NOMO-1 treated with dmso at 0.1 percent for 144 hours (cell line): Measurements from ENCODE around the gene PLIN3.
"Not testable (repeated sequence)": the region's sequence is repeated elsewhere in the genome, so short reads cannot be mapped to it uniquely, and the experiment has no call there.

ENCODE experiments used
- DNase-seq: peaks from one replicate; lab custom pipeline; 2025; ENCODE audit not compliant: unreplicated experiment; lab: John Stamatoyannopoulos, UW

Gene PLIN3

DNA sequence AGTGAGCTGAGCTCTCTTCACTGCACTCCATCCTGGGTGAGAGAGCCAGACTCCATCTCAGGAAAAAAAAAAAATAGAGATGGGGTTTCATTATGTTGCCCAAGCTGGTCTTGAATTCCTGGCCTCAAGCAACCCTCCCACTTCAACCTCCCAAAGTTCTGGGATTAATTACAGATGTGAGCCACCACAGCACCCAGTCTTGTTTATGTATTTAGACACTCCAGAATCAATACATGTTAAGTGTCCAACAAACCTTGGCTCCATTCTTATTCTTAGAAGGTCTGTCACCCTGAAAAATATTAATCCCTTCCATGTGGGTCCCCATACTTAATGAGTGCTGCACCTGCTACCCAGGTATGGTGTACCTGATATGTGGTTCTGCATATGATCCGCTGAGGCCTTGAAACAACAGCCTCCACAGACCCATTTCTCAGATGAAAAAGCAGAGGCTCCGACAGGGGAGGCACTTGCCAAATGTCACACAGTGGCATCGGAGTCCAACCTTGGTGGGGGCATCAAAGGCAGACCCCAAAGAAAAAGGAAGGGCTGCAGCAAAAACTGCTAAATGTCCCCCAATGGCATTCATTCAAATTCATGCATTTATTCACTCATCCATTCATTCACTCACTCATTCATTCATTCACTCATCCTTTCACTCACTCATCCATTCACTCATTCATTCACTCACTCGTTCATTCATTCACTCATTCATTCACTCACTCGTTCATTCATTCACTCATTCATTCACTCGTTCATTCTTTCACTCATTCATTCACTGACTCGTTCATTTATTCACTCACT is 52.6 kb downstream of the PLIN3 start:
- DNase-seq, result no peak

DNA sequence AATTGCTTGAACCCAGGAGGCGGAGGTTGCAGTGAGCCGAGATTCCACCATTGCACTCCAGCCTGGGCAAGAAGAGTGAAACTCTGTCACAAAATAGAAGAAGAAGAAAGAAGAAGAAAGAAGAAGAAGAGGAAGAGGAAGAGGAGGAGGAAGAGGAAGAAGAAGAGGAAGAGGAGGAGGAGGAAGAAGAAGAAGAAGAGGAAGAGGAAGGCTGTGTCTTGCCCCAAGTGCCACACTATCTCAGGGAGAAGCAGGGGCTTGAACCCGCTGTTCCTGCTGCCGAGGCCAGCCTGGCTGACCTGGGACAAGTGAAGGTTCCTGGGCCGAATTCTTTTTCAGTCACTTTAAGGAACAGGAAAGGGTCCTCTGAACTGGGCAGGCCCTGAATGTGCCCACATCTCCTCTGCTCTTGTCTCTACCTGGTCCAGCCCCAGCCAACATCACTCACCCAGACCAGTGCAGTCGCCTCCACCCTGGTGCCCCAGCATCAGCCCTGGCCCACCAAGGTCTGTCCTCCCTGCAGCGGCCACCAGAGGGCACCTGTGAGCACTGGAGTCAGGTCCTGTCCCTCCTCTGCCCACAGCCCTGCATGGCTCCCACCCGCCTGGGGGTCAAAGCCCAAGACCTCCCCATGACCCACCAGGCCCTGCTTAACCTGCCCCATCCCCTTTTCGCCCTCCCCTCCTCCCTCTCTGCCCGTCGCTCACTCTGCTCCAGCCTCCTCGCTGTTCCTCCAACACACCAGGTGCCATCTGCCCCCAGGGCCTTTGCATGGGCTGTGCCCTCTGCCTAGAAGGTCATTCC is 55.9 kb downstream of the PLIN3 start:
- peak; percentile 64 for DNase-seq

- DNase-seq, result peak; percentile 75
These were observed 60.3 kb downstream of the PLIN3 start for GRCh38 chr19:4807188-4807587.

DNA sequence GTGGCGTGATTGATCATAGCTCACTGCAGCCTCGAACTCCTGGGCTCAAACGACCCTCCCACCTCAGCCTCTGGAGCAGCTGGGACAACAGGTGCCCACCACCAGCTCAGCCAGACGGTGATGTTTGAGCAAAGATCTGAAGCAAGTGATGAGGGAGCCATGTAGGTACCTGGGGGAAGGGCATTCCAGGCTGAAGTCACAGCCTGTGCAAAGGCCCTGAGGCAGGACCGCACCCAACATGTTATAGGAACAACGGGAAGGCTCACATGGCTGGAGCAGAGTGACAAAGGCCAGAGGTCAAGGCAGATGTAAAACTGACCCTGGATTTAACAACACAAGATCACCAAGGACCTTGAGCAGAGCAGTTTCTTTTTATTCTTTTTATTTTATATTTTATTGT is 61.1 kb downstream of the PLIN3 start:
- no peak for DNase-seq

DNA sequence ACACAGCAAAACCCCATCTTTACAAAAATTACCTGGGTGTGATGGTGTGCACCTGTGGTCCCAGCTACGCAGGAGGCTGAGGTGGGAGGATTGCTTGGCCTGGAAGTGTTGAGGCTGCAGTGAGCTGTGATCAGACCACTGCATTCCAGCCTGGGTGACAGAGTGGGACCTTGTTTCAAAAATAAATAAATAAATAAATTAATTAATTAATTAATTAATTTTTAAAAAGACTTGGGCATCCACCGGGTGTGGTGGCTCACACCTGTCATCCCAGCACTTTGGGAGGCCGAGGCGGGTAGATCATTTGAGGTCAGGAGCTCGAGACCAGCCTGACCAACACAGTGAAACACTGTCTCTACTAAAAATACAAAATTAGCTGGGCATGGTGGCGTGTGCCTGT is 62.3 kb downstream of the PLIN3 start:
- not testable (repeated sequence) for DNase-seq

- peak; percentile 19 for DNase-seq
These were observed 63.5 kb downstream of the PLIN3 start for GRCh38 chr19:4803736-4804695.

DNA sequence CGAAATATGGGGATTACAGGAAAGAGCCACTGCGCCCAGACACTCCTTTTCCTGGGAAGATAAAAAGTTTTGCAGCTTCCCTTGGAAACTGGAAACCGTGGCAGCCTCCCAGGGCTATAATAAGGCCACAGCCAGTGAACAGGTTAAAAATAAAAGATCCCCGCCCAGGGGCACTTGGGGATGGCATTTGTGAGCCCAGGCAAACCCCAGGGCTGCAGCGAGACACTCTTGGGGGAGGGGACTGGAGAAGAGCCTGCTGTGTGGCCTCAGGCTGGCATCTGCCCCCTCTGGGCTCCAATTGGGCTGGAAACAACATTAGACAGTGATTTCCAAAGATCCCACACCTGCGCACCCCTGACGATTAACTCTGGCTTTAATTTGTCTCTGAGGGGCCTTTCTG is 64.8 kb downstream of the PLIN3 start:
- no peak for DNase-seq

GRCh38 chr19:4801085-4801619 is 66.3 kb downstream of the PLIN3 start:
- DNase-seq, result no peak

GRCh38 chr19:4800591-4801081 is 66.8 kb downstream of the PLIN3 start:
- DNase-seq, result no peak

DNA sequence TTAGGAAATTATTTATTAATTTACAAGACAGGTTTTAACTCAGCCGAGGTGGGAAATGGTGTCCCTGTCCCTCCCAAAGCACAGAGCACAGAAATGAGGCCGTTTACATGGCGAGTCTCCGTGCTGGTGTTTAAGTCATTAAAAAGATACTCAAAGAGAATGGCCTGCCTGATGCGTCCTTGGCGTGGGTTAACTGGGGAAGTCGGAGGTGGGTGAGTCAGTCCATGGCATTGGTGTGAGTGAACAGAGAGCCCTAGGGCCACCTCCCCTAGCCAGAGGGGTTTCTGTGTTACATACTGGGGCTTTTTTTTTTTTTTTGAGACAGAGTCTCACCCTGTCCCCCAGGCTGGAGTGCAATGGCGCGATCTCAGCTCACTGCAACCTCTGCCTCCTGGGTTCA is 72.1 kb downstream of the PLIN3 start:
- no peak for DNase-seq

- no peak for DNase-seq
These were observed 72.5 kb downstream of the PLIN3 start for GRCh38 chr19:4794971-4795370.

DNA sequence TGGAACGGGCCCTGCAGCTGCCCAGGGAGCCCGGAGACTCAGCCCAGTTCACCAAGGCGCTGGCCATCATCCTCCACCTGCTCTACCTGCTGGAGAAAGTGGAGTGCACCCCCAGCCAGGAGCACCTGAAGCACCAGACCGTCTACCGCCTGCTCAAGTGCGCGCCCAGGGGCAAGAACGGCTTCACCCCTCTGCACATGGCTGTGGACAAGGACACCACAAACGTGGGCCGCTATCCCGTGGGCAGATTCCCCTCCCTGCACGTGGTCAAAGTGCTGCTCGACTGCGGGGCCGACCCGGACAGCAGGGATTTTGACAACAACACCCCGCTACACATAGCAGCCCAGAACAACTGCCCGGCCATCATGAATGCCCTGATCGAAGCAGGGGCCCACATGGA is 74.2 kb downstream of the PLIN3 start:
- DNase-seq, result not testable (repeated sequence)

DNA sequence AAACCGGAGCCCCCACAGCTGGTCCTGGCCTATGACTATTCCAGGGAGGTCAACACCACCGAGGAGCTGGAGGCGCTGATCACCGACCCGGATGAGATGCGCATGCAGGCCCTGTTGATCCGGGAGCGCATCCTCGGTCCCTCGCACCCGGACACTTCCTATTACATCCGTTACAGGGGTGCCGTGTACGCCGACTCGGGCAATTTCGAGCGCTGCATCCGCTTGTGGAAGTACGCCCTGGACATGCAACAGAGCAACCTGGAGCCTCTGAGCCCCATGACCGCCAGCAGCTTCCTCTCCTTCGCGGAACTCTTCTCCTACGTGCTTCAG is 74.6 kb downstream of the PLIN3 start:
- not testable (repeated sequence) for DNase-seq

- not testable (repeated sequence) for DNase-seq
These were observed 75.2 kb downstream of the PLIN3 start for GRCh38 chr19:4792019-4792865.

DNA sequence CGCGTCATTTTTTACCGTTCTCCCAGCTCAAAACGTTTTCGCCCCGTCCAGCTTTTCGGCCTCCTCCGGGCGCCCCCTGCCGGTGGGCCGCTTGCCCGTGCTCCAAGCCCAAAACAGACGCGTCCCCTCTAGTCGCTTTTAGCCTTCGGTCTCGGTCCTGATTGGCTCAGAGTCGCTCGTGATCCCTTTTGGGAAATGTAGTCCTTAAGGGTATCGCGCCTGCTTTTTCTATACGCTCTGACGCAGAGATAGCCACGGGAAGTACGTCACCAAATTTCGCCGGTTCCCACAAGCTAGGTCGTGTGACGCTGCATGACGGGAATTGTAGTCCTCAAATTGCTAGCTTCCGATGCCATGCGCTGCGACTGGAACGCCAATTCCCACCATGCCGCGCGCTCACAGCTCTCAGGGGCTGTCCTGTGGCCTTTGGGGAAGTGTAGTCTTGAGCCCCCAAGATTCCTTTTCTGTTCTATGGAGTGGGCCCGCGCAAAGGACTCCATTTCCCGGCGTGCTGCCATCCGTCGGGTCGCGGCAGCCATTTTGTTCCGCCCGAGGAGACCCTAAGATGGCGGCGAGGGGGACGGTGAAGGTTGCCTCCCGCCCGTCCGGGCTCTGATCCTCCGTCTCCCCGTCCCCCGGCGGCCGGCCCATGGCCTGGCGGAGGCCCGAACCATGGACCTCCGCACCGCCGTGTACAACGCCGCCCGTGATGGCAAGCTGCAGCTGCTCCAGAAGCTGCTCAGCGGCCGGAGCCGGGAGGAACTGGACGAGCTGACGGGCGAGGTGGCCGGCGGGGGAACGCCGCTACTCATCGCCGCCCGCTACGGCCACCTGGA is 76.1 kb downstream of the PLIN3 start, which contains the start of gene FEM1A:
TSS of gene FEM1A (plus strand) at position 552 of the 836 bp plus-strand sequence. CDS start at position 673, 121 bp downstream.
- peak; percentile 100 for DNase-seq
